Stimulated activated CD4-positive, alpha-beta T cell treated with anti-CD3 and anti-CD28 coated beads, Interleukin-15, amount 100 ng/mL, for 1 hour (primary cell): ENCODE measurements around the gene MOB3B.
A peak's percentile ranks its signal among the peaks of the same experiment; 100 is the strongest.

Experiments used
- DNase-seq, 2 donors: peaks; one replicate each; pipeline ENCODE4 v3.0.0-alpha.2; 2020; ENCODE audit warnings: low read depth in 1 of 2, low spot score in 1 of 2

MOB3B gene

DNA sequence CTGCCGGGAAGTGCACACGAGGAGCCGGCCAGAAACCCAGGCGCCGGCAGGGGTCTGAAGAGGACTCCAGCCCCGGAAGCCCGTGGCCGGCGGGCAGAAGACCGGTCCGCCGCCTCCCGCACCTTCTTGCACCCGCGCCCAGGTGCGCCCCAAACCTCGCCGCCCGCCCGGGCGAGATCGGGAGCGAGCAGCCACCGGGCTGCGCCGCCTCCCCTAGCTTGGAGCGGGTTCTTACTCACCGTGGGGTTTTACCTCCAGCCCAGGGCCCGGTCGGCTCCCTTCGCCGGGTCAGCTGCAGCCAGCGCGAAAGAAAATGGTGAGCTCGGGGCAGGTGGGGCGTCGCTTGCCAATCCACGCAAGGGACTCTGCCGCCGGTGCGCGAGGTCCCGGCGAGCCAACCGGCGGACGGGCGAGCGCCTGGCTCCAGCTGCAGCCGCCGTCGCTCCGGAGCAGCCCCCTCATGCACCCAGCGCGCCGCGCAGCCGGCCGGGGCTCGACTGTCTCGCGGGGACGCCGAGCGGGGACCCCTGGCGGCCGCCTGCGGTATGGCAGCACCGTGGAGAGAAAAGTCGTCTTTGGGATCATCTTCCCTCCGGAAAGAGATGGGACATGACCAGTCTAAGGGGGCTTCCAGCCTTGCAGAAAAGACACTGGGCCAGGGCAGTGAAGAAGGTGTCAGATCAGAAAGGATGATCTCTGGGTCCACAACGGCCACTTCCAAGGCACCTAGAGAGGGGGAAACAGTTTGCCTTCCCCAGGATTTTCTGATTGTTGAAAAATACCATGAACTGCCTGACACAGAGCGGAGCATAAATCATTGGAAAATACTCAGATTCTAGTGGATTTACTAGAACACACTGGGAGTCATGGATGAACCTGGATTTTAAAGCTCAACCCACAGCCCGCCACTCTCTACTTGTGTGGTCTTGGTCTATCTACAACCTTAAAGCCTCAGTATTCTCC lies at the start of gene MOB3B:
MOB3B (minus strand) TSS at position 499 of the 963 bp plus-strand sequence. CDS start 74,264 bp downstream, outside the sequence.
- DNase-seq, result peak; percentile 52 to 72

DNA sequence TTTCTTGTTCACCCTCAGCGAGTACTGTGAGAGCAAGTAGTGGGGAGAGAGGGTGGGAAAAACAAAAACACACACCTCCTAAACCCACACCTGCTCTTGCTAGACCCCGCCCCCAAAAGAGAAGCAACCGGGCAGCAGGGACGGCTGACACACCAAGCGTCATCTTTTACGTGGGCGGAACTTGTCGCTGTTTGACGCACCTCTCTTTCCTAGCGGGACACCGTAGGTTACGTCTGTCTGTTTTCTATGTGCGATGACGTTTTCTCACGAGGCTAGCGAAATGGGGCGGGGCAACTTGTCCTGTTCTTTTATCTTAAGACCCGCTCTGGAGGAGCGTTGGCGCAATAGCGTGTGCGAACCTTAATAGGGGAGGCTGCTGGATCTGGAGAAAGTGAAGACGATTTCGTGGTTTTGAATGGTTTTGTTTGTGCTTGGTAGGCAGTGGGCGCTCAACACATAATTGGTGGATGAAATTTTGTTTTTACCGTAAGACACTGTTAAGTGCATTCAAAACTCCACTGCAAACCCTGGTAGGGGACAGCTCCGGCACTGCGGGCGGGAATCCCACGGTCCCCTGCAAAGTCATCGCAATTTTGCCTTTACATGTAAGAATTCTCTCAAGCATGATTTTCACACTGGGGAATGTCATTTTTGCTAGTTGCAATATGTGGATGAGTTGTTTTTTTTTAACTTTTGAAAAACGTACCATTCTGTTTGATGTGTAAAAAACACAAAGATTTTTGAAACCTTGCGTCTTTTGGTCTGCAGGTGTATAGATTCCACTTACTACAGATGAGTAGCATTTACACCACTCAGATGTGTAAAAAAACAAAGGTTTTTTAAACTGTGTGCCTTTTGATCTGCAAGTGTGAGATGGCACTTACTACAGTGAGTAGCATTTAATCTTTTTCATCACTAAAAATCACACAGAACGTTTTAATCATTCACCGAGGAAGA lies 44.3 kb upstream of the MOB3B start:
- peak; percentile 76 to 85 for DNase-seq

- DNase-seq, result peak; percentile 79 to 87
Measured at GRCh38 chr9:27572918-27573633, 43.5 kb upstream of the MOB3B start, which contains the start of gene C9orf72. TSS of gene C9orf72 (minus strand) at chr9:27573481. CDS start at chr9:27567120, 6,361 bp downstream.

GRCh38 chr9:27572566-27572917 lies 42.9 kb upstream of the MOB3B start:
- DNase-seq, result peak in 1 of 2 donors; percentile 19

DNA sequence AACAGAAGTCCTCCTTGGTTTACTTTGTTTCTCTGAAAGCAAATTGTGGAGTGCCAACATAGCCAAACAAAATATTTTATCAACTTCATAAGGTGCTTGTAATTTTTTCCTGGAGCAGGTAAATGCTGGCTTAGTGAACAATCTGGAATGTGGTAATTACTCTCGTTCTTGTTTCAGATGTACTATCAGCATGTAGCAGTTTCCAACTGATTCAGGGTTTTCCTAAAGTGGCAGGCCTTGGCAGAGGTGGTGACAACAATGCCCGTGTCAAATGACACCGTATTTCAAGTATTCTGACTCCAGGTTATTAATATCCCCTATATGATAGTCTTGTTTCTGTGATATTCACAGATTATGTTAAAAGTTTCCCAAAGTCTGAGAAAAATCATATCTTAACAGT lies 42.4 kb upstream of the MOB3B start:
- no peak for DNase-seq

GRCh38 chr9:27571011-27571410 lies 41.4 kb upstream of the MOB3B start:
- no peak for DNase-seq

DNA sequence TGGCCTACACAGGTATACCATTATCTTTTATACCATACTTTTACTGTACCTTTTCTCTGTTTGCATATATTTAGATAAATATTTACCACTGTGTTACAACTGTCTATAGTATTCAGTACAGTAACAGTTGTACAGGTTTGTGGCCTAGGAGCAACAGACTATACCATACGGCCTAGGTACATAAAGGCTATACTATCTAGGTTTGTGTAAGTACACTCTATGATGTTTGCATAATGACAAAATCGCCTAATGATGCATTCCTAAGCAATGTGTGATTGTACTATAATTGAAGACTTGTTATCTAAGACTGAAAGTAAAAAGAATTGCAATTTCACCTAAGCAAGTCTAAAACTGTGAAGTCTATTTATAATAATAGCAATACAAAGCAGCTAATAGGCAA lies 39.8 kb upstream of the MOB3B start:
- no peak for DNase-seq

DNA sequence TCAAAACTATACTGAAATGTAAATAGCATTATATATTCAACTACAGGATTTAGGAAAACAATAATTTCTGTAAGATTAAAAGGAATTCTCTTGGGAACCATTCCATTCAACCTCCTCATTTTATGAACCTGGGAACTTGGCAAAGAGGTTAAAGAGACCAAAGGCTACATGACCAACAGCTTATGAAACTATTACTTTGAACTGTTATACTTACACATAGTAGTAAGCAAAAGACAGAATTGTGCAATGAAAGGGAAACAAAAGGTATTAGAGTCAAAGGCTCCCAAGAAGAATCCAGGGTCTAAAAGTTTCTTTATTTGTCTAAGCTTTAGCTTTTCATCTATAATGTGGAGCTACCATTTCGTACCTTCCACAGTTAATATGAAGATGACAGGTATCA lies 36.5 kb upstream of the MOB3B start:
- no peak for DNase-seq

DNA sequence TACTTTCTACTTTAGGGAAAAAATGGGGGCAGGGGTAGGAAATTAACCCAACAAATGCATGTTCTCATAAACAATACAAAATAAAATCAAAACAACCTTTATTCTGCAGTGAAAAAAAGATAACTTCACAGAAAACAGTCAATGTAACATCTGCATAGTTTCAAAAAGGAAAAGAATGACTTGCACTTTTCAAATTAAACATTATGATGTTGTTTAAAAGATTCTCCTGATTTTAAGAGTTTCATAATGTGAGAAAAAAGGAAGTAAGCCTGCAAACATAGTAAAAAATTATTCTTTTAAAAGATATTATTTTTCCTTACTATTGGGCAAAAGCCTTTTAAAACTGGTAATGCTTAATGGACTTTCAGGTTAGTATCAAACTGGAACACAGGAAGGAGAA lies 36.1 kb upstream of the MOB3B start:
- DNase-seq, result no peak

DNA sequence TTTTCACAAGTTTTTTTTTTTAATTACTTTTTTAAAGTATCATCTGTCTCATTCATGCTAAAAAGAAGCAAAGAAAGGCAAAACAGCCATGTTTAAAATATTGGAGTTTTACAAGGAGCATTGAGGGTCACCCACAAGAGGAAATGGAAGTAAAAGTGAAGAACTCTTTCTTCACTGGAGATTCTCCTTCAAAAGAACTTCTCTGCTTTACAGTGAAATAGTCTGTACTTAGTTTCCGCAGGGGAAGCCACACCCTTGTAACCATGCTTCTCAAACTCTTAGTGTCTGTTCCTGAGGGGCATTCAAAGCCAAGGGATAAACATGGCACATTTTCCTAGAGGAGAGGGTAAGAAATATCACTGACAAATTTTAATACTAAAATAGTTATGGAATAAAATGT lies 35.1 kb upstream of the MOB3B start:
- no peak for DNase-seq

- DNase-seq, result no peak
Measured at GRCh38 chr9:27563738-27564430, 34.3 kb upstream of the MOB3B start.

- DNase-seq, result no peak
Measured at GRCh38 chr9:27561685-27562084, 32.1 kb upstream of the MOB3B start.

GRCh38 chr9:27560457-27560856 lies 30.8 kb upstream of the MOB3B start:
- no peak for DNase-seq

DNA sequence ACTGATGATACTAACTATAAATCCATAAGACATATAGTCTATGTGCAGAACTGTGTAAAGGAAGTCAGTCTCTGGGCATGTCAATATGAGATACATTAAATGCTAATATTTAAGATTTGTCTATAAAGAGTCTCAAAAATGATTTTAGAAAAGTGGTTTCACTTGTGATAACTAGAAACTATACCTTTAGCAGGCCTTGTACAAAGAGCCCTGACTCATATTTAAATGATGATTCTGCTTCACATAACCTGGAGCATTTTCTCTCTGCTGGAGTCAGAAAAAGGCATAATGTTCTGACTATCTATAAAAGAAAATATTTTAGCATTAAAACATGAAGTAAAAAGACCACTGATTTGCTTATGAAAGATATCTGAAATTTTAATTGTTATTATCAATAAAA lies 28.7 kb upstream of the MOB3B start:
- no peak for DNase-seq

GRCh38 chr9:27556470-27556869 lies 26.9 kb upstream of the MOB3B start:
- no peak for DNase-seq

DNA sequence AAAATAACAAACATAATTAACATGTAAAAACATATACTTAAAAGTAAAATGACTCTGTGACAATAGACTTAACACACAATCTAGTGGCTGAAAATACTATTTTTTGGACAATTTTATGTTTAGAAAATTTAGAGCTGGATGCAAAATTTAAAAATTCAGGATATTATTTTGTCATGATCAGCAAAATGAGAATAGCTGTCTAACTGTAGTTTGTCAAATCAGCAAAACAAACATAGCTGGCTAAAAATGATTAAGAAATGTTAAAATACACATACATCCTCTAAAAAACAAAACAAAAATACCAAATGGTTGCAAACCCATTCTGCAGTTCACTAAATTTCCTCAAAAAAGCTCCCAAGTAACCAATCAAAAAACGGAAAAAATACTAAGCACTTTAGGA lies 25.1 kb upstream of the MOB3B start:
- no peak for DNase-seq

- DNase-seq, result no peak
Measured at GRCh38 chr9:27549196-27549755, 19.7 kb upstream of the MOB3B start.

DNA sequence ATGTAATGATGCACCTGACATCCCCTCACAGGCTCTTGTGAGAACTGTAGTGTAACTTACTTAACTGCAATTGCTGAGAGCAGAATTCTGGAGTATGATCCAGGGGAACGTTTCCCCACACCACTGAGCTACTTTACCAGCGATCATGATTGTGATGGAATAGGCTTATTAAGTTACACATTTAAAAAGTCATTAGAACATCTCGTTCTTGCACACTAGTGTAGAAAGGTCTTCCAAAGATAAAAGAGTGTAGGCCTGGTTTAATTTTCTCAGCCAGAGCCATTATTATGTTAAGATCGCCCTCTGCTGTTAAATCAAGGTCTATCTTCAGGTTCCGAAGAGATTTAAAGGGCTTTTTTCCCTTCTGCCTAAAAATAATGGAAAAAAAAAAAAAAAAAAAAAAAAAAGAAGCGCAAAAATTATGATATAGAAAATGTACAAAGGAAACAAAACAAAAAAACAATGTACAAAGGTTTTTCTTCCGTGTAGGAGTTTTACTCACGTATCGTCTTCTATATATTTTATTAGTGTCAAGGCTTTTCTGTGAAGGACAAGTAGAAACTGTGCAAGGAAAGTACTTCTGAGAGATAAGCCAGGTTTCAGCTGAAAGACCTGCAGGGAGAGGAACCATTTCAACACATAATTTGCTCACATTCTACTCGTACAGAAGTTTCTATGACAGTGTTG lies 18.6 kb upstream of the MOB3B start:
- DNase-seq, result no peak

GRCh38 chr9:27545471-27545870 lies 15.9 kb upstream of the MOB3B start:
- no peak for DNase-seq

DNA sequence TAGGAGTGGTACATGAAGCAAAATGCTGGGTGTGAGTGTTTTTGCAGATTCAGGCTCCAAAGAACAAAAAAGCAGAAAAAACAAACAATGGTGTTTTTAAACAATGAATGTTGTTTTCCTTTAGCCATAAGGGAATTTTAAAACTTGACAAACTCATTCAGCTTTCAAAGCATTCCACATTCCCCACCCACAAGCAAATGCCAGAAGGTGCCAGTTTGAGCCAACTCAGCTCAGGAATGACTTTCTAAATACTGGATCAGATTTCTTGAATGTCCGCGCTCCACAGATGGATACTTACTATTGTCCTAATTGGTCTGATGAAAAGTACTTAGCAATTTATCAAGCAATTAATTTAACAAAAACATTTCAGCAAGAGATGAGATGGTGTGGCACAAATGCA lies 12.9 kb upstream of the MOB3B start:
- DNase-seq, result no peak
